Trophoblast cell (in vitro differentiated cells and primary cell): ENCODE results near the gene PPARGC1A.

Experiments used
- DNase-seq, 2 donors: peaks; one replicate each; pipeline ENCODE4 v3.0.0-alpha.2; 2016
- H2AFZ ChIP-seq: 2 replicates; pipeline ENCODE4 v1.6.1; 2013; ENCODE audit warnings: low read length, moderate library complexity, mild to moderate bottlenecking; ENCODE audit not compliant: insufficient read depth, poor library complexity
- H2AK5ac ChIP-seq: 2 replicates; pipeline ENCODE4 v1.6.1; 2013; ENCODE audit warnings: mild to moderate bottlenecking, low read length
- H2BK120ac ChIP-seq: 2 replicates; pipeline ENCODE4 v1.6.1; 2013; ENCODE audit warnings: low read length, mild to moderate bottlenecking, moderate library complexity; ENCODE audit not compliant: insufficient read depth, poor library complexity
- H2BK12ac ChIP-seq: 2 replicates; pipeline ENCODE4 v1.6.1; 2013; ENCODE audit warnings: mild to moderate bottlenecking, low read length, moderate library complexity
- H2BK5ac ChIP-seq: 2 replicates; pipeline ENCODE4 v1.6.1; 2013; ENCODE audit warnings: low read length, low read depth, moderate library complexity, mild to moderate bottlenecking; ENCODE audit not compliant: poor library complexity
- H3K14ac ChIP-seq: 2 replicates; pipeline ENCODE4 v1.6.1; 2013; ENCODE audit warnings: mild to moderate bottlenecking, low read length
- H3K18ac ChIP-seq: 2 replicates; pipeline ENCODE4 v1.6.1; 2013; ENCODE audit warnings: mild to moderate bottlenecking, low read length
- H3K23ac ChIP-seq: 2 replicates; pipeline ENCODE4 v1.6.1; 2013; ENCODE audit warnings: low read length
- H3K27ac ChIP-seq: 2 replicates; pipeline ENCODE4 v1.5.1; 2013; ENCODE audit warnings: low read depth, mild to moderate bottlenecking, inconsistent platforms, low read length, moderate library complexity
- H3K27me3 ChIP-seq: 2 replicates; pipeline ENCODE4 v1.6.1; 2013; ENCODE audit warnings: inconsistent platforms, mild to moderate bottlenecking, low read length, moderate library complexity; ENCODE audit not compliant: insufficient read depth
- H3K36me3 ChIP-seq, 2 experiments: 1 replicate in 1 of 2; 2 replicates in 1 of 2; pipeline ENCODE4 v1.6.1; 2013; ENCODE audit warnings: low read length in 2 of 2, mild to moderate bottlenecking in 2 of 2, moderate library complexity in 1 of 2; ENCODE audit not compliant: insufficient read depth in 2 of 2, control insufficient read depth in 1 of 2
- H3K4ac ChIP-seq: 2 replicates; pipeline ENCODE4 v1.6.1; 2013; ENCODE audit warnings: low read depth, mild to moderate bottlenecking, low read length, moderate library complexity
- H3K4me1 ChIP-seq, 2 experiments: 1 replicate in 1 of 2; 2 replicates in 1 of 2; pipeline ENCODE4 v1.6.1; 2013; ENCODE audit warnings: low read length in 2 of 2, mild to moderate bottlenecking in 2 of 2, moderate library complexity in 1 of 2; ENCODE audit not compliant: insufficient read depth in 2 of 2, control insufficient read depth in 1 of 2
- H3K4me2 ChIP-seq: 2 replicates; pipeline ENCODE4 v1.6.1; 2013; ENCODE audit warnings: inconsistent platforms, mild to moderate bottlenecking, low read length, moderate library complexity
- H3K4me3 ChIP-seq: 2 replicates; pipeline ENCODE4 v1.5.1; 2013; ENCODE audit warnings: mild to moderate bottlenecking, low read depth, low read length, inconsistent platforms
- H3K79me1 ChIP-seq: one replicate; pipeline ENCODE4 v1.6.1; 2013; ENCODE audit warnings: low read length
- H3K79me2 ChIP-seq: 2 replicates; pipeline ENCODE4 v1.6.1; 2013; ENCODE audit warnings: low read length, mild to moderate bottlenecking; ENCODE audit not compliant: control insufficient read depth, insufficient read depth, poor library complexity
- H3K9ac ChIP-seq: 2 replicates; pipeline ENCODE4 v1.6.1; 2013; ENCODE audit warnings: mild to moderate bottlenecking, low read length
- H3K9me3 ChIP-seq: 2 replicates; pipeline ENCODE4 v1.6.1; 2013; ENCODE audit warnings: low read depth, mild to moderate bottlenecking, control low read depth, inconsistent platforms, low read length; ENCODE audit not compliant: insufficient read depth
- H4K12ac ChIP-seq: 2 replicates; pipeline ENCODE4 v1.6.1; 2013; ENCODE audit warnings: low read depth, mild to moderate bottlenecking, low read length, moderate library complexity
- H4K8ac ChIP-seq: 2 replicates; pipeline ENCODE4 v1.6.1; 2013; ENCODE audit warnings: low read depth, mild to moderate bottlenecking, low read length, moderate library complexity
- H4K91ac ChIP-seq: one replicate; pipeline ENCODE4 v1.6.1; 2013; ENCODE audit warnings: low read depth, mild to moderate bottlenecking, low read length, moderate library complexity
- WGBS: extraction: QIAGEN DNeasy Blood & Tissue Kit; methylation state at CpG from one replicate; pipeline ENCODE4 v1.1.7; 2013; ENCODE audit warnings: missing lambda C conversion rate; ENCODE audit not compliant: insufficient read length, insufficient coverage; ENCODE audit errors: extremely low coverage; 5-methylcytosine and 5-hydroxymethylcytosine counted together

The PPARGC1A gene

DNA sequence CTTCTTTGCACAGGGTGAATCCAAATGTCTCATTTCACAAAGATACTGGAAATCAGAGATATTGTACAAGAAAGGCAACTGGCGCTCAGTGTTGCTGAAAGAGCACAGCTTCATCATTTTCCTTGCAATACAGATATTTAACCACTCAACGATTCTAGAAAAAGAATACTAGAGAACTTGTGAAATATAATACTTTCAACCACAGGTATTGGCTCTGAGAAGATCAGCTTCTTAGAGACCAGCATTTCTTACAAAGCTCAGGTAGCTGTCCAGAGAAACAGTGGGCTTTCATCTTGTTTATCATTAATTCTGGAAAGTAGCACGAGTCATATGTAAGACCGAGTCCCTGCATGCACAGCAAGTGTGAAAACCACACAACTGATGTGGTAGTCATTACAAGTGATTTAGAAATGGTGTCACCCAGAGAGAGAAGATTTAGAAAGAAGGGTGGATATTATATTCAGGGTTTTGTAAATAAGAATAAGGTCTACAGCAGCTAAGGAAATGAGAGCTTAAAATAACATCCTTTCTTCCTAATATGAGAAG lies 7.8 kb upstream of the PPARGC1A start:
- Histone ChIP-seq H2AFZ (no peak overlapping the region), H3K4me1 (no peaks in the 10 kb centered on the region), H3K9ac (no peak overlapping the region), H3K27me3 (no peaks in the 10 kb centered on the region), H3K23ac (no peak overlapping the region), H3K4me3 (no peak overlapping the region), H3K27ac (no peak overlapping the region), H2BK5ac (no peak overlapping the region), H2BK12ac (no peak overlapping the region), H3K14ac (no peak overlapping the region), H3K36me3 (no peaks in the 10 kb centered on the region), H2BK120ac (no peak overlapping the region), H2AK5ac (no peak overlapping the region), H3K4ac (no peak overlapping the region), H4K8ac (no peak overlapping the region), H3K9me3 (no peaks in the 10 kb centered on the region), H4K12ac (no peak overlapping the region), H3K18ac (no peak overlapping the region), H4K91ac (no peak overlapping the region), H3K79me2 (no peaks in the 10 kb centered on the region), H3K79me1 (no peaks in the 10 kb centered on the region), H3K4me2 (no peak overlapping the region)
- no CpG with 5 or more reads among the region's 4 CpGs for WGBS
- no peak for DNase-seq

DNA sequence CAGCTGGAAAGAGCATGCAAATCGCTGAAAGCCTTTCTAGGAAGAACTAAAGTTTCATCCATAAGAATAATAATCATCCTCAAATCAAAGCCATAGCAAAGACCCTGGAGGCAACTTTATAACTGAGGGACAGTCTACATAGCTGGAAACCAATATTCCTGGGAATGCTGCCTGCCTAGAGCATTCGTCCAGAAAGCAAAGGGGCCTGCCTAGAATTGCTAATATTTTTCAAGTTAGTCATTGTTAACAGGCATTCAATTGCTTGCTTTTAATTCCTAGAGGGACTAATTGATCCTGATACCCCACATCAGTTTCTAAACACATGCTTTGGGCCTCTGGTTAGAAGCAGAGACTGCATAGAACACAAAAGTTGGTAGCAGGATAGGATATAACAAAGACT lies 4.2 kb upstream of the PPARGC1A start:
- no CpG with 5 or more reads among the region's 2 CpGs for WGBS
- Histone ChIP-seq H4K12ac (no peak overlapping the region), H3K36me3 (no peaks in the 10 kb centered on the region), H3K27ac (no peak overlapping the region), H3K9ac (no peak overlapping the region), H2BK5ac (no peak overlapping the region), H3K27me3 (no peaks in the 10 kb centered on the region), H3K4ac (no peak overlapping the region), H3K14ac (no peak overlapping the region), H3K23ac (no peak overlapping the region), H3K4me3 (no peak overlapping the region), H2BK12ac (no peak overlapping the region), H3K4me2 (no peak overlapping the region), H3K9me3 (no peaks in the 10 kb centered on the region), H3K18ac (no peak overlapping the region), H4K91ac (no peak overlapping the region), H3K4me1 (peaks cover 3 to 8% of the 10 kb centered on the region in 2 experiments), H4K8ac (no peak overlapping the region), H3K79me2 (no peaks in the 10 kb centered on the region), H3K79me1 (peaks cover 7% of the 10 kb centered on the region), H2AFZ (no peak overlapping the region), H2BK120ac (no peak overlapping the region), H2AK5ac (no peak overlapping the region)
- DNase-seq, result no peak

GRCh38 chr4:23891064-23891421 lies 1.2 kb upstream of the PPARGC1A start:
- no CpG with 5 or more reads among the region's 1 CpG for whole genome bisulfite sequencing
- no peak overlapping the region for H2BK12ac ChIP-seq
- no peaks in the 10 kb centered on the region for H3K36me3 ChIP-seq
- no peak overlapping the region for H4K91ac ChIP-seq
- no peaks in the 10 kb centered on the region for H3K27me3 ChIP-seq
- H3K9me3 ChIP-seq, result no peaks in the 10 kb centered on the region
- peak overlapping the region; percentile 69 for H3K4me2 ChIP-seq
- H3K27ac ChIP-seq, result no peak overlapping the region
- H3K9ac ChIP-seq, result no peak overlapping the region
- H3K4me1 ChIP-seq, result peaks cover 7 to 17% of the 10 kb centered on the region in 2 experiments
- no peak overlapping the region for H2AFZ ChIP-seq
- H3K79me2 ChIP-seq, result no peaks in the 10 kb centered on the region
- H4K12ac ChIP-seq, result no peak overlapping the region
- no peak overlapping the region for H2AK5ac ChIP-seq
- no peak overlapping the region for H2BK5ac ChIP-seq
- no peak overlapping the region for H4K8ac ChIP-seq
- H3K4me3 ChIP-seq, result no peak overlapping the region
- DNase-seq, result no peak
- H3K14ac ChIP-seq, result no peak overlapping the region
- no peak overlapping the region for H2BK120ac ChIP-seq
- H3K79me1 ChIP-seq, result peaks cover 8% of the 10 kb centered on the region
- H3K23ac ChIP-seq, result no peak overlapping the region
- H3K4ac ChIP-seq, result no peak overlapping the region
- H3K18ac ChIP-seq, result no peak overlapping the region

DNA sequence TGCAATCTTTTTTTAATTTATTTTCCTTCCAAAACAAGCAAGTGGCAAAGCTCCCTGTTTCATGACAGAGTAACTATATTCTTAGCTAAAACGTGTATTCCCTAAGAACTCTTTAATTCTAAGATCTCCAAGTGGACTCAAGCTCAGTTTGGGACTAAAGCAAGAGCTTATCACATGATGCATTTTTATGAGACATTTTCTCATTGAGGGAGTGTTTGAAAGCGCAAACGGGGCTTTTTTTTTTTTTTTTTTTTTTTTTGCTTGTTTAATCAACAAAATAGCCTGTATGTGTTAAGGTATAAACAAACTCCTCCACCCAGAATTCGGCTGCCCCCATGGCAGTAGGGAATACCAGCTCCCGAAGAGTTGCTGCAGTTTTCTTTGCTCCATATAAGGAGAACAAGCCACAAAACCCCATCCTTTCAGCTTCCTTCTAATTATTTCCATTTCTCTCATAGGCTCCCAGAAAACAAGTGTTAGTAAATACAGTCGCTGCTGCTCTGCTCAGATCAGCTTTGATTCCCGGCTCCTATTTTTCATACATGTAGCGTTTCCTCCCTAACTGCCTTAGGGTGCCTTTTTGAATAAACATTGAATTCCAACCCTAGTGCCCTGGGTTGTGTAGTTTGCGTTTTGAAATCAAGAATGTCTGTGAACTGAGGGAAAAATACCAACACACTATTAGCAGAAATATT lies 669 bp upstream of the PPARGC1A start:
- Histone ChIP-seq H3K4ac (no peak overlapping the region), H2AFZ (no peak overlapping the region), H2BK12ac (no peak overlapping the region), H2AK5ac (no peak overlapping the region), H3K14ac (no peak overlapping the region), H3K79me2 (no peaks in the 10 kb centered on the region), H3K9me3 (no peaks in the 10 kb centered on the region), H2BK5ac (no peak overlapping the region), H3K27me3 (no peaks in the 10 kb centered on the region), H3K27ac (peak overlapping the region; percentile 31), H3K23ac (no peak overlapping the region), H4K8ac (no peak overlapping the region), H3K79me1 (peaks cover 8% of the 10 kb centered on the region), H4K91ac (peak overlapping the region; percentile 14), H4K12ac (no peak overlapping the region), H3K4me3 (no peak overlapping the region), H3K4me2 (peak overlapping the region; percentile 69), H3K9ac (no peak overlapping the region), H2BK120ac (no peak overlapping the region), H3K36me3 (no peaks in the 10 kb centered on the region), H3K4me1 (peaks cover 7 to 17% of the 10 kb centered on the region in 2 experiments), H3K18ac (no peak overlapping the region)
- DNase-seq, result peak; percentile 9 to 47
- no CpG with 5 or more reads among the region's 9 CpGs for WGBS
